EH (cell line): ENCODE data around the gene WDR38.

Experiments
- DNase-seq: peaks from one replicate; pipeline ENCODE4 v3.0.0-alpha.2; 2015; ENCODE audit warnings: low read depth

WDR38 gene

GRCh38 chr9:124882231-124882630, 29.0 kb downstream of the WDR38 start:
- no peak for DNase-seq

GRCh38 chr9:124884376-124884775, 31.1 kb downstream of the WDR38 start:
- DNase-seq: no peak

GRCh38 chr9:124885551-124885950, 32.3 kb downstream of the WDR38 start:
- DNase-seq: no peak

- DNase-seq: no peak
Observed at GRCh38 chr9:124886461-124886860, 33.2 kb downstream of the WDR38 start.

- no peak for DNase-seq
Observed at GRCh38 chr9:124886866-124887492, 33.7 kb downstream of the WDR38 start.

- DNase-seq: no peak
Observed at GRCh38 chr9:124887832-124888231, 34.6 kb downstream of the WDR38 start.

- no peak for DNase-seq
Observed at GRCh38 chr9:124889006-124889405, 35.7 kb downstream of the WDR38 start.

- DNase-seq: no peak
Observed at GRCh38 chr9:124890179-124890578, 36.9 kb downstream of the WDR38 start.

GRCh38 chr9:124894035-124894740, 40.9 kb downstream of the WDR38 start:
- DNase-seq: no peak

GRCh38 chr9:124894741-124895170, 41.5 kb downstream of the WDR38 start:
- DNase-seq: peak; percentile 57

- no peak for DNase-seq
Observed at GRCh38 chr9:124897570-124898460, 44.6 kb downstream of the WDR38 start.

GRCh38 chr9:124899845-124900244, 46.6 kb downstream of the WDR38 start:
- no peak for DNase-seq

- no peak for DNase-seq
Observed at GRCh38 chr9:124906966-124907365, 53.7 kb downstream of the WDR38 start.
